Measurements from ENCODE around the gene GTF3C1. TPM values are rescaled to one million over a fixed set of nuclear protein-coding genes. Genes with fewer than 3 reads are reported as not detected.
A peak's percentile ranks its signal among the peaks of the same experiment; 100 is the strongest.

GTF3C1 gene
- total RNA-seq, 1 experiment from 2014 or later, result 121 TPM

GRCh38 chr16:27465483-27465879, 84.2 kb downstream of the GTF3C1 start:
- POLR2A ChIA-PET, result no interaction called here
- no peak for TF ChIP-seq SIN3A (IDR thresholded peaks at IDR 0.05; ENCODE audit: borderline replicate concordance, insufficient read depth, low read depth, low read length)
- no peak for TF ChIP-seq CTCF (IDR thresholded peaks at IDR 0.05)
- no peak for TF ChIP-seq REST (IDR thresholded peaks at IDR 0.05; ENCODE audit: insufficient read depth in 1 of 2, low read depth in 2 of 2, low read length in 1 of 2)
- no peak for TF ChIP-seq POLR2AphosphoS5 (IDR thresholded peaks at IDR 0.05; ENCODE audit: low read depth, low read length)
- TF ChIP-seq TCF7L2 (IDR thresholded peaks at IDR 0.05; ENCODE audit: low read depth, low read length), result no peak
- Histone ChIP-seq H3K4me1 (ENCODE audit: control insufficient read depth, insufficient read depth, low read length) (no peaks in the 10 kb centered on the region), H3K4me3 (ENCODE audit: low read depth in 2 of 2, low read length in 2 of 2) (no peak overlapping the region), H3K27ac (ENCODE audit: low read length) (no peak overlapping the region), H3K27me3 (ENCODE audit: control insufficient read depth, insufficient read depth, low read length) (no peaks in the 10 kb centered on the region), H3K36me3 (ENCODE audit: control insufficient read depth, insufficient read depth, low read length) (peaks cover 9% of the 10 kb centered on the region; the same call in 1 of the 2 replicates), H3K9me3 (ENCODE audit: control insufficient read depth, insufficient read depth, low read depth, low read length) (no peaks in the 10 kb centered on the region)
- in situ Hi-C loops (cut with HindIII; ENCODE audit: low pct_unique_long_range_greater_than_20kb, low sequenced_read_pairs) (no loop called here), intact Hi-C loops (cut with micrococcal nuclease; ENCODE audit: unreplicated experiment) (no loop called here)
- no TSS peak for BruUV-seq (replicated peaks)
- ATAC-seq (no peak), DNase-seq (ENCODE audit: low read depth, low spot score) (no peak)
- CTCF ChIA-PET, result no interaction called here

DNA sequence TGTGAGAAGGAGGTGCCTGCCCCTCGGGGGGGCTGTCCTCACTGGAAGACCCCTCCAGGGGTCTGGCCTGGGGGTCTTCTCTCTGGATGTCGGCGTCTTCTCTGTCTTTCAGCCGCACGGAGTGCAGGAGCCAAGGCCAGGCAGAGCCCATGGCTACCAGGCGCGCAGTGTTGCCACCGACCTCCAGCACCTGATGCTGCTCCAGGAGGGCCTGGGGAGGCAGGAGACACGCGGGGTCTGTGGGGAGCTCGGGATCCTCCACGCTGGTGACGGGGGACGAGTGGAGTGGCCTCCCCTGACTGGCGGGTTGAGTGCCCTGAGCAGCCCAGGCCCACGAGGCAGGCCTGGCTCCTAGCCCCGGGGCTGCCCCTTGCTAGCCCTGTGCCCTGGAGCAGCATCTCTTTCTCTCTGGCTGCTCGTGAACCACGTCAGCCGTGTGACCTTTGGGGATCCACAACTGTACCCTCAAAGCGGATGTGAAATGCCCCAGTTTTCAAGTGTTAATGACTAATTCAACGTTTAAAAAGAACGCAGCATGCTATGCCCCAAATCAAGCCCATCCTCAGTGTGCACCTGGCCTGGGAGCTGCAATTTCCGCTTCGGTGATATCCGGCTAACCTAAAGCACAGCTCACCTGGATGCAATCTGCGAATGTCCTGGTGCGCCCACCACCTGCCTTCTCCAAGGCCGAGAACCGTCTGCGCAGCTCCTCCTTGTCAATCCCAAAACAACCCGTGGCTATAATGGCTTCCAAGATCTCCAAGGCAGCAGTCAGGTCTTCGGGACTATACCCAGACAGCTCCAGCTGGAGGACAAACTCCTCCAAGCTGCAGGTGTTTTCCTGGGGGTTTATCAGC, 84.9 kb downstream of the GTF3C1 start:
- ATAC-seq (no peak), DNase-seq (ENCODE audit: low read depth, low spot score) (no peak)
- H3K9me3 ChIP-seq (ENCODE audit: control insufficient read depth, insufficient read depth, low read depth, low read length), result no peaks in the 10 kb centered on the region
- in situ Hi-C loops (cut with HindIII; ENCODE audit: low pct_unique_long_range_greater_than_20kb, low sequenced_read_pairs) (no loop called here), intact Hi-C loops (cut with micrococcal nuclease; ENCODE audit: unreplicated experiment) (no loop called here)
- CTCF ChIA-PET, result no interaction called here
- H3K27me3 ChIP-seq (ENCODE audit: control insufficient read depth, insufficient read depth, low read length), result no peaks in the 10 kb centered on the region
- H3K36me3 ChIP-seq (ENCODE audit: control insufficient read depth, insufficient read depth, low read length), result peaks cover 9% of the 10 kb centered on the region; the same call in 1 of the 2 replicates
- POLR2A ChIA-PET, result no interaction called here
- TSS peak; percentile 34 for BruUV-seq (replicated peaks)
- no peak overlapping the region for H3K27ac ChIP-seq (ENCODE audit: low read length)
- no peaks in the 10 kb centered on the region for H3K4me1 ChIP-seq (ENCODE audit: control insufficient read depth, insufficient read depth, low read length)
- no peak overlapping the region for H3K4me3 ChIP-seq (ENCODE audit: low read depth in 2 of 2, low read length in 2 of 2)
- TF ChIP-seq SIN3A (IDR thresholded peaks at IDR 0.05; ENCODE audit: borderline replicate concordance, insufficient read depth, low read depth, low read length) (no peak), CTCF (IDR thresholded peaks at IDR 0.05) (no peak), POLR2AphosphoS5 (IDR thresholded peaks at IDR 0.05; ENCODE audit: low read depth, low read length) (no peak), TCF7L2 (IDR thresholded peaks at IDR 0.05; ENCODE audit: low read depth, low read length) (no peak), REST (IDR thresholded peaks at IDR 0.05; ENCODE audit: insufficient read depth in 1 of 2, low read depth in 2 of 2, low read length in 1 of 2) (no peak)

Data from Panc1 (cell line).